ENCODE measurements around the gene PPFIA4.

The PPFIA4 gene

DNA sequence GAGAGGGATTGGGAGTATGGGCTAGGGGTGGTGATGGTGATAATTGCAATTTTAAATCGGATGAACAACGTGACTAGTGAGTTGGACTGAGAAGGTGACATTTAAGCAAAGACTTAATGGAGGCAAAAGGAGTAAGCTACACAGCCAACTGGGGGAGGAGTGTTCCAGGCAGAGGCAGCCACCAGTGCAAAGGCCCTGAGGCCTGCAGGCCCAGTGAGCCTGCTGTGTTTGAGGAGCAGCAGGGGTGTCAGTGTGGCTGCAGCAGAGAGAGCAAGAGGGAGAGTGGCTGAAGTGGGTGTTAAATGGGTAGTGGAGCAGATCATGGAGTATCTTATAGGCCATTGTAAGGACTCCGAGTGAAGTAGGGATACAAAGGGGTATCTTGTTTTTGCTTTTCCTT, 40.7 kb downstream of the PPFIA4 start:
- DNase-seq (ENCODE audit: low read depth in 2 of 2): no peak
- H3K4me3 ChIP-seq (replicated peaks in 1 of 2; ENCODE audit: low read depth in 2 of 2, low read length in 2 of 2): no peak overlapping the region
- TF ChIP-seq, protein P1, sequence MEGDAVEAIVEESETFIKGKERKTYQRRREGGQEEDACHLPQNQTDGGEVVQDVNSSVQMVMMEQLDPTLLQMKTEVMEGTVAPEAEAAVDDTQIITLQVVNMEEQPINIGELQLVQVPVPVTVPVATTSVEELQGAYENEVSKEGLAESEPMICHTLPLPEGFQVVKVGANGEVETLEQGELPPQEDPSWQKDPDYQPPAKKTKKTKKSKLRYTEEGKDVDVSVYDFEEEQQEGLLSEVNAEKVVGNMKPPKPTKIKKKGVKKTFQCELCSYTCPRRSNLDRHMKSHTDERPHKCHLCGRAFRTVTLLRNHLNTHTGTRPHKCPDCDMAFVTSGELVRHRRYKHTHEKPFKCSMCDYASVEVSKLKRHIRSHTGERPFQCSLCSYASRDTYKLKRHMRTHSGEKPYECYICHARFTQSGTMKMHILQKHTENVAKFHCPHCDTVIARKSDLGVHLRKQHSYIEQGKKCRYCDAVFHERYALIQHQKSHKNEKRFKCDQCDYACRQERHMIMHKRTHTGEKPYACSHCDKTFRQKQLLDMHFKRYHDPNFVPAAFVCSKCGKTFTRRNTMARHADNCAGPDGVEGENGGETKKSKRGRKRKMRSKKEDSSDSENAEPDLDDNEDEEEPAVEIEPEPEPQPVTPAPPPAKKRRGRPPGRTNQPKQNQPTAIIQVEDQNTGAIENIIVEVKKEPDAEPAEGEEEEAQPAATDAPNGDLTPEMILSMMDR (IDR thresholded peaks at IDR 0.05; ENCODE audit: low read depth, low read length): no peak

DNA sequence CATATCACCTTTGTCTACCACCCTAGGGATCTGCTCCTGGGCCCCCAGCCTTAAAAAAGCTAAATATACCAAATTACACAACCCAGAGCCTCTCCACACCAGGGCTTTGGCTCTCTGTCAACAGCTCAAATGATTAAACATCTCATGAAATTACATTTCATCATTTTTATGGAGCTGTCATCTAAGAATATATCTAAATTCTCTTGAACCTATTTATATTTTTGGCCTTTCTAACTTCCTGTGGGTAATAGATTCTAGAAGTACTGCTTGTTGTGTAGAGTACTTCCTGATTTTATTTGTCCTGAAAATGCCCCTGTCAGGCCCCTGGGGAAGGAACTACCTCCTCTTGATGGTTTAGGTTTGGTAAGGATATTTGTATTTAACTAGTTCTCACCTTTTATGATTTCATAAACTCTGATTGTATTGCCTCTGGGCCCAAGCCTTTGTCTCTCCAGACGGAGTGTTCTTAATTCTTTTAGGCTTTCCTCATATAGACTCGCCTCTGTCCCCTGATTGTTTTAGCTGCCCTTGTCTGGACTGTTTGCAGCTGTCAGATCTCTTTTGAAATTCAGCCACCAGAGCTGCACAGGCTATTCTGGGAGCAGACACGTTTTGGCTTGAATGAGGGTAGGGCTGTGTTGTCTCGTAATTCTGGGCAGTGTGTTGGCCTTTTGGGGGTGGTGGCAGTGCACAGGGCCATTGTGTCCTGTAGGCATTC, 42.9 kb downstream of the PPFIA4 start:
- TF ChIP-seq, protein P1 (IDR thresholded peaks at IDR 0.05; ENCODE audit: low read depth, low read length): no peak
- no peak overlapping the region for H3K4me3 ChIP-seq (replicated peaks in 1 of 2; ENCODE audit: low read depth in 2 of 2, low read length in 2 of 2)
- DNase-seq (ENCODE audit: low read depth in 2 of 2): peak in 1 of 2 donors; percentile 43

DNA sequence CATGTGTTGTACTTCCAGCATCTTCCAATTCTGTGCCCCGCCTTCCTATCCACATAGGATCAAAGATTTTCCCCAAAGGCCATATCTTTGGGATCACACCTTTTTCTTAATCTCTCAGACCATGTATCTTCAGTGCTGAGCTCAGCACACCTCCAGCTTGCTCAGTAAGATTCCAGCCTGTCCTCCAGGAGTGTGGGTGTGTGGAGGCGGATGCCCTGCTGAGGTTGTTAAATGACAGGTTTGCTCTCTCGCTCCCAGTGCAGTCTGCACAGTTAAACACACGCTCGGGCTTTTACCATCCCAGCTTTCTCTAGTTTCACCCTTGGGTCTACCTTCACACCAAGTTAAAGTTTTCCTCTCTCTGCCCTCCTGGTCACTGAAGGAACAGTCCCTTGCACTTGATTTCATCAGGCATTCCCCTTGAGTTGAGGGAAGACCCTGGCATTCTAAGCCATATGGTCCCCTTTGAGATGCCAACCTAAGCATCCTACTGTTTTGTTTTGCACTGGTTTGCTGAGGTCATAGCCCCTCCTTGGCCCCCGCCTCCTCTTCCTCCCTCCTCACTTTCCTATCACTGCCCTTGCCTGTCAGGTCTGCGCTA, 45.8 kb downstream of the PPFIA4 start:
- DNase-seq (ENCODE audit: low read depth in 2 of 2): no peak
- TF ChIP-seq, protein P1 (IDR thresholded peaks at IDR 0.05; ENCODE audit: low read depth, low read length): no peak

DNA sequence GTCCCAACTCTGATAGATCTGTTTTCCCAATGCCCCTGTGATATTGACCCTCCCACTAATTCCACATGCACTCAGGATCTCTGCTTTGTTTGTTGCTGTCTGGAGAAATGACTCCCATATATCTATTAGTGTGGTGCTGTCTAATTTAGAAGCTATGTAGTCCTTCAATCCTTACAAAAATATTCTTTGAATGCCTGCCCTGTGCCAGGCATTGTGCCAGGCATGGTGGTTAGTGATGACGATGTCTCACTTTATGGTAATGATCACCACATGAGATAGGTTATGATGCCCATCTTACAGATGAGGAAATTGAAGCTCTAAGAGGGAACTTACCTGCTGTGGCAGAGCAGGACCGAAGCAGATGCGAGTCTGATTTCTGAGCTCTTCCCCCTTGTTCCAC, 46.6 kb downstream of the PPFIA4 start:
- no peak for DNase-seq (ENCODE audit: low read depth in 2 of 2)
- TF ChIP-seq, protein P1 (IDR thresholded peaks at IDR 0.05; ENCODE audit: low read depth, low read length): no peak
- H3K4me3 ChIP-seq (replicated peaks in 1 of 2; ENCODE audit: low read depth in 2 of 2, low read length in 2 of 2): no peak overlapping the region

More for the DNA sequence above, 45.8 kb downstream of the PPFIA4 start:
- H3K4me3 ChIP-seq (replicated peaks in 1 of 2; ENCODE audit: low read depth in 2 of 2, low read length in 2 of 2): no peak overlapping the region

DNA sequence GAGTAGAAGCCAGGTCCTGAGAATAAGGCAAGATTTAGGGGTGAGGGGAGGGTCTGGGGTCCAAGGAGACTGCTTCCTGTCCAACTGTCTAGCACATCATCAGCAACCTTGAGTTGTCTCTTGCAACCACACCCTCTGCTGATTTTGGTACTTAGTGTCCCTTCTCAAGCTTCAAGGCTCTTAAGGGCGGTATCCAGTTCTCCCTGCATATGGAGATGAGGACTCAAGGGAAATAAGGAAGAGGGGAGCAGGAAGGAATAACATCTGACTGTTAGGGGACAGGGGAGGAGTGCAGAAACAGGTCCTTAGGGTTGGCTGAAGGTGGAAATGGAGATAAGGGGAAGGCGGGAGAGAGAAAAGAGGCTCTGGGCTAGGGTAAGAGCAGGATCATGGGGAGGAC, 47.2 kb downstream of the PPFIA4 start:
- no peak overlapping the region for H3K4me3 ChIP-seq (replicated peaks in 1 of 2; ENCODE audit: low read depth in 2 of 2, low read length in 2 of 2)
- DNase-seq (ENCODE audit: low read depth in 2 of 2): no peak
- TF ChIP-seq, protein P1 (IDR thresholded peaks at IDR 0.05; ENCODE audit: low read depth, low read length): no peak

DNA sequence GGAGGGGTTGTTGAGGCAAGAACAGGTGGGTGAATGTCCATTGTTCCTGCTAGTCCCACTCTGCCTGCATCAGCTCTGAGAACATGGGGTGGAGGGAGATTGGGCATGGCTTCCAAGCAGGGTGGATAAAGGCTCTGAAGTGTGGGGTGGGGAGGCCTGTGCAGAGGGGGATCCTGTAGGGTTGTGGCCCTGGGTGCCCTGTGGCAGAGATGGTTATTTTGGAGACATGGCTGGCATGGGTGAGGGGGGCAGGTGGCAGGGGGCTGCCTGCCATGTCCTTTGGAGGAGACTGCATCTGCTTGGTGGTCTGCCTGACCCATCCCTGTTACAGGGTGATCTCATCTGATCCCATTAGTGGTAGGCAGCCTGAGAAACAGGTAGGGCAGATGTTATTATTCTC, 48.3 kb downstream of the PPFIA4 start:
- TF ChIP-seq, protein P1 (IDR thresholded peaks at IDR 0.05; ENCODE audit: low read depth, low read length): no peak
- DNase-seq (ENCODE audit: low read depth in 2 of 2): no peak
- no peak overlapping the region for H3K4me3 ChIP-seq (replicated peaks in 1 of 2; ENCODE audit: low read depth in 2 of 2, low read length in 2 of 2)

Measured in cardiac fibroblast (primary cell).